CD14-positive monocyte (primary cell): ENCODE measurements around the gene SLC25A33. TPM values are rescaled to one million over a fixed set of nuclear protein-coding genes. Genes with fewer than 3 reads are reported as not detected.
"Not testable (repeated sequence)": the region's sequence is repeated elsewhere in the genome, so short reads cannot be mapped to it uniquely, and the experiment has no call there.

Source experiments
- DNase-seq, 3 donors: peaks; one replicate each; pipeline ENCODE4 v3.0.0-alpha.2; 2011 to 2022
- H2AFZ ChIP-seq: 2 replicates; pipeline ENCODE4 v1.6.0; 2012; ENCODE audit warnings: mild to moderate bottlenecking, low read depth, low read length, inconsistent platforms; ENCODE audit not compliant: insufficient read depth, poor library complexity, severe bottlenecking
- H3K27ac ChIP-seq, 2 donors: 1 replicate in 1 of 2; 2 replicates in 1 of 2; pipeline ENCODE4 v1.5.1; 2012 to 2013; ENCODE audit warnings: low read length in 2 of 2, control low read depth in 1 of 2, inconsistent platforms in 1 of 2, low read depth in 1 of 2, mild to moderate bottlenecking in 1 of 2
- H3K27me3 ChIP-seq, 2 donors: one replicate each; pipeline versions ENCODE4 v1.6.0 to v1.6.1; 2011 to 2013; ENCODE audit warnings: low read length in 2 of 2; ENCODE audit not compliant: control insufficient read depth in 2 of 2, insufficient read depth in 2 of 2
- H3K36me3 ChIP-seq, 2 donors: replicated peaks in 1 of 2; 1 replicate in 1 of 2; 2 replicates in 1 of 2; pipeline versions ENCODE4 v1.5.1 to v1.6.1; 2012 to 2013; ENCODE audit warnings: low read length in 2 of 2, control low read depth in 1 of 2, inconsistent platforms in 1 of 2, mild to moderate bottlenecking in 1 of 2; ENCODE audit not compliant: insufficient read depth in 2 of 2, control insufficient read depth in 1 of 2
- H3K4me1 ChIP-seq, 2 donors: 1 replicate in 1 of 2; 2 replicates in 1 of 2; pipeline versions ENCODE4 v1.5.1 to v1.6.1; 2012 to 2013; ENCODE audit warnings: low read length in 2 of 2, control low read depth in 1 of 2, inconsistent platforms in 1 of 2, mild to moderate bottlenecking in 1 of 2, moderate library complexity in 1 of 2; ENCODE audit not compliant: insufficient read depth in 2 of 2, control insufficient read depth in 1 of 2
- H3K4me2 ChIP-seq: replicated peaks from 2 replicates; pipeline ENCODE3; 2012; ENCODE audit warnings: low read length, moderate library complexity, mild to moderate bottlenecking; ENCODE audit not compliant: poor library complexity, severe bottlenecking; ENCODE audit errors: extremely low read depth
- H3K4me3 ChIP-seq, 3 experiments: fragments of 200-600 bp in 1 of 3; sonication (generic) in 1 of 3; replicated peaks in 1 of 3; 1 replicate in 2 of 3; 2 replicates in 1 of 3; pipeline ENCODE4 v1.5.1; 2011 to 2013; ENCODE audit warnings: low read length in 3 of 3, mild to moderate bottlenecking in 3 of 3, control low read depth in 2 of 3, low read depth in 2 of 3, inconsistent platforms in 1 of 3, moderate library complexity in 1 of 3
- H3K79me2 ChIP-seq: 2 replicates; pipeline ENCODE4 v1.6.0; 2012; ENCODE audit warnings: mild to moderate bottlenecking, control low read depth, inconsistent platforms, low read length, moderate library complexity; ENCODE audit not compliant: insufficient read depth
- H3K9ac ChIP-seq: 2 replicates; pipeline ENCODE4 v1.6.0; 2017; ENCODE audit warnings: low read length, mild to moderate bottlenecking; ENCODE audit not compliant: insufficient read depth, poor library complexity, severe bottlenecking
- H3K9me3 ChIP-seq, 2 donors: replicated peaks in 1 of 2; 1 replicate in 1 of 2; 2 replicates in 1 of 2; pipeline versions ENCODE4 v1.5.1 to v1.6.1; 2012 to 2013; ENCODE audit warnings: low read length in 2 of 2, control low read depth in 1 of 2; ENCODE audit not compliant: control insufficient read depth in 1 of 2, insufficient read depth in 1 of 2
- H4K20me1 ChIP-seq: 2 replicates; pipeline ENCODE4 v1.6.0; 2012; ENCODE audit warnings: mild to moderate bottlenecking, low read length, control low read depth, moderate library complexity; ENCODE audit not compliant: insufficient read depth
- H3K27ac Mint-ChIP-seq, 7 donors: one replicate each; pipeline ENCODE4 v1.8.0; 2020; ENCODE audit warnings: mild to moderate bottlenecking in 7 of 7, mixed read lengths in 7 of 7, moderate library complexity in 6 of 7, inconsistent platforms in 2 of 7
- H3K27me3 Mint-ChIP-seq, 3 donors: one replicate each; pipeline ENCODE4 v1.8.0; 2021 to 2022; ENCODE audit warnings: low read depth in 3 of 3, mild to moderate bottlenecking in 3 of 3, mixed read lengths in 3 of 3, moderate library complexity in 3 of 3, inconsistent platforms in 1 of 3
- H3K36me3 Mint-ChIP-seq, 2 donors: one replicate each; pipeline ENCODE4 v1.8.0; 2020; ENCODE audit warnings: mixed read lengths in 2 of 2, inconsistent platforms in 1 of 2, mild to moderate bottlenecking in 1 of 2
- H3K4me1 Mint-ChIP-seq: one replicate; pipeline ENCODE4 v1.8.0; 2020; ENCODE audit warnings: mild to moderate bottlenecking, mixed read lengths
- H3K4me3 Mint-ChIP-seq, 2 donors: one replicate each; pipeline ENCODE4 v1.8.0; 2020; ENCODE audit warnings: mild to moderate bottlenecking in 2 of 2, mixed read lengths in 2 of 2, moderate library complexity in 1 of 2
- H3K9me3 Mint-ChIP-seq, 7 donors: one replicate each; pipeline ENCODE4 v1.8.0; 2020 to 2022; ENCODE audit warnings: mixed read lengths in 7 of 7, mild to moderate bottlenecking in 6 of 7, moderate library complexity in 6 of 7, inconsistent platforms in 2 of 7
- WGBS: methylation state at CpG from one replicate; pipeline ENCODE4 v1.1.5; 2013; ENCODE audit warnings: missing lambda C conversion rate; ENCODE audit not compliant: insufficient coverage; 5-methylcytosine and 5-hydroxymethylcytosine counted together
- intact Hi-C, 2 donors: fragments of 100-400 bp; cut with micrococcal nuclease; formaldehyde crosslinking; loops; one replicate each; pipeline versions ENCODE4 v1.15.0 to v1.15.1; 2023
- polyA plus RNA-seq, 3 donors: library from polyadenylated mRNA; depleted of rRNA in 1 of 3; unstranded in 2 of 3; stranded (reverse) in 1 of 3; fragments of 300-500 nt in 2 of 3; fragments of >200 nt in 1 of 3; fragmentation: Illumina TruSeq in 2 of 3; gene quantifications; 1 replicate in 2 of 3; 2 replicates in 1 of 3; pipeline ENCODE4 v1.2.3, GENCODE V29; 2012 to 2021
- TF ChIP-seq, protein P1 (sequence below): fragments of 200-600 bp; IDR thresholded peaks from one replicate; pipeline ENCODE4 v1.8.0; 2022; ENCODE audit warnings: antibody characterized with exemption, mild to moderate bottlenecking

SLC25A33 gene
- polyA plus RNA-seq, 3 donors: 2.3 to 6.4 (median 4.4) TPM

DNA sequence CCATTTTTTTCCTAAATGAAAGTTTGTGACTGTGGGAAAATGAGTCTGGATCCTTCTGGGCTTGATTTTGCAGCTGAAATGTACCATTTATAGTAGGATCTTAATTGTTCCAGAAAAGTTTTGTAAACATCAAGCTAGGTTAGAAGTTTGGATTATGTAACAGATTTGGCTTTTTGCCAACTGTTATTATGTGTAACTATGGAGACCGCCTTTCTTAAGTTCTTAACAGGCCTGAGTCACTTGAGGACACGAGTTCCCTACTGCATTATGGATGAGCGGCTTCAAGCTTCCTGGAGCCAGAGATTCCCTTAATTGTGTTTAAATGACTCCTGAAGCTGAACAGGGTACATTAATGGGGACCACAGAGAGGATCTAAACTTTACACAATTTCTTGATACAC, 22.2 kb downstream of the SLC25A33 start:
- Histone ChIP-seq H4K20me1 (no peaks in the 10 kb centered on the region), H3K79me2 (no peaks in the 10 kb centered on the region), H3K36me3 (peaks cover 10 to 42% of the 10 kb centered on the region in 2 donors), H3K9ac (no peak overlapping the region), H3K9me3 (no peaks in the 10 kb centered on the region), H3K27me3 (no peaks in the 10 kb centered on the region), H3K27ac (peak overlapping the region in 1 of 2 donors; percentile 24), H3K4me1 (peaks cover 5 to 10% of the 10 kb centered on the region in 2 donors), H2AFZ (no peak overlapping the region), H3K4me2 (no peak overlapping the region), H3K4me3 (no peak overlapping the region)
- H3K9me3 Mint-ChIP-seq: peaks cover 0 to 7% (median 0%) of the 10 kb centered on the region in 7 donors
- H3K27ac Mint-ChIP-seq: peak overlapping the region in 6 of 7 donors; percentile 50 to 81 (median 70)
- peaks cover 27 to 66% of the 10 kb centered on the region in 2 donors for H3K36me3 Mint-ChIP-seq
- TF ChIP-seq, protein P1, sequence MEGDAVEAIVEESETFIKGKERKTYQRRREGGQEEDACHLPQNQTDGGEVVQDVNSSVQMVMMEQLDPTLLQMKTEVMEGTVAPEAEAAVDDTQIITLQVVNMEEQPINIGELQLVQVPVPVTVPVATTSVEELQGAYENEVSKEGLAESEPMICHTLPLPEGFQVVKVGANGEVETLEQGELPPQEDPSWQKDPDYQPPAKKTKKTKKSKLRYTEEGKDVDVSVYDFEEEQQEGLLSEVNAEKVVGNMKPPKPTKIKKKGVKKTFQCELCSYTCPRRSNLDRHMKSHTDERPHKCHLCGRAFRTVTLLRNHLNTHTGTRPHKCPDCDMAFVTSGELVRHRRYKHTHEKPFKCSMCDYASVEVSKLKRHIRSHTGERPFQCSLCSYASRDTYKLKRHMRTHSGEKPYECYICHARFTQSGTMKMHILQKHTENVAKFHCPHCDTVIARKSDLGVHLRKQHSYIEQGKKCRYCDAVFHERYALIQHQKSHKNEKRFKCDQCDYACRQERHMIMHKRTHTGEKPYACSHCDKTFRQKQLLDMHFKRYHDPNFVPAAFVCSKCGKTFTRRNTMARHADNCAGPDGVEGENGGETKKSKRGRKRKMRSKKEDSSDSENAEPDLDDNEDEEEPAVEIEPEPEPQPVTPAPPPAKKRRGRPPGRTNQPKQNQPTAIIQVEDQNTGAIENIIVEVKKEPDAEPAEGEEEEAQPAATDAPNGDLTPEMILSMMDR: no peak
- 11% methylated on average over 2 of the region's 3 CpGs for WGBS
- intact Hi-C loops: no loop called here
- no peaks in the 10 kb centered on the region for H3K27me3 Mint-ChIP-seq
- peaks cover 9% of the 10 kb centered on the region for H3K4me1 Mint-ChIP-seq
- peak; percentile 70 to 91 (median 84) for DNase-seq
- no peak overlapping the region for H3K4me3 Mint-ChIP-seq

DNA sequence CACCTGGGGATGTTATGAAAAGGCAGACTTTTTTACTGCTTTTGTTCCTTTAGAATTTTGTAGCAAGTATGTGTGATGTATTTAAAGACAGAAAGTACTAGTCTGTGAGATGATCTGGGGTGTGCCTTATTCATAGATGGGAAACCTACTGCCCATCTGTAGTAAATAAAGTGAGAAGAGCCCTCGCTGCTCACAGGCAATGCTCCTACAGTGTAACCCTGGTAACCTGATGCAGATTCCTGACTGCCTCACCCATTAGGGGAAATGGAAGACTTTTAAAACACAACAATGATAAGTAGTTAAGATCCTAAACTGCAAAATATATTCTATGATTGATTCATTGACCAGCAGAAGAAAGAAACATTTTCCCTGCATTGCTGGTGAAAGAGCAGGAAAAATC, 30.0 kb downstream of the SLC25A33 start:
- H3K4me1 Mint-ChIP-seq: peaks cover 5% of the 10 kb centered on the region
- Histone ChIP-seq H3K9me3 (no peaks in the 10 kb centered on the region), H3K9ac (no peak overlapping the region), H2AFZ (no peak overlapping the region), H3K4me1 (no peaks in the 10 kb centered on the region), H3K4me3 (no peak overlapping the region), H3K4me2 (no peak overlapping the region), H3K27ac (no peak overlapping the region), H3K36me3 (peaks cover 7 to 43% of the 10 kb centered on the region in 2 donors), H4K20me1 (no peaks in the 10 kb centered on the region), H3K27me3 (no peaks in the 10 kb centered on the region), H3K79me2 (no peaks in the 10 kb centered on the region)
- H3K27me3 Mint-ChIP-seq: no peaks in the 10 kb centered on the region
- TF ChIP-seq, protein P1: no peak
- peaks cover 26 to 48% of the 10 kb centered on the region in 2 donors for H3K36me3 Mint-ChIP-seq
- no peak overlapping the region for H3K27ac Mint-ChIP-seq
- no peak overlapping the region for H3K4me3 Mint-ChIP-seq
- H3K9me3 Mint-ChIP-seq: no peaks in the 10 kb centered on the region
- intact Hi-C loops: no loop called here
- no peak for DNase-seq
- WGBS: no CpG with 5 or more reads among the region's 1 CpG

DNA sequence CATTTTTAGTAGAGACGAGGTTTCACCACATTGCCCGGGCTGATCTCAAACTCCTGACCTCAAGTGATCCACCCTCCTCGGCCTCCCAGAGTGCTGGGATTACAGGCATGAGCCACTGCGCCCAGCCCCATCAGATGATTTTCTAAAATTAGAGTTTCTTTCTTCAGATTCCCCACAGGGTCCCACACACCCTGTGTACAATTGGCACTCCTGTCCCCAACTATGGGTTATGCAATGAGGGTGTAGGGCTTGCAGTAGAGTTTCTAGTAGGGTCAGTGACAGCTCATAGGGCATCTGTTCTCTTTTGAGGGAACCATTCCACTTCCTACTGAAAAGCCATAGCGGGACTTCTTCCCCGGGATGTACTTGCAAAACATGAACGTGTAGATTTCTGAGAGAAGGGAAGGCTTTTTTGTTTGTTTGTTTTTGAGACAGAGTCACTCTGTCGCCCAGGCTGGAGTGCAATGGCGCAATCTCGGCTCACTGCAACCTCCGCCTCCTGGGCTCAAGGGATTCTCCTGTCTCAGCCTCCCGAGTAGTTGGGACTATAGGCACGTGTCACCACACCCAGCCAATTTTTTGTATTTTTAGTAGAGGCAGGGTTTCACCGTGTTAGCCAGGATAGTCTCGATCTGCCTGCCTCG, 31.7 kb downstream of the SLC25A33 start:
- H3K79me2 ChIP-seq, H3K9ac ChIP-seq, H3K4me3 ChIP-seq, H3K4me2 ChIP-seq, H3K27me3 ChIP-seq, H3K4me1 Mint-ChIP-seq, H4K20me1 ChIP-seq, H3K9me3 Mint-ChIP-seq, intact Hi-C loops, H2AFZ ChIP-seq, H3K27me3 Mint-ChIP-seq, H3K9me3 ChIP-seq, DNase-seq, H3K4me3 Mint-ChIP-seq, H3K4me1 ChIP-seq, H3K27ac ChIP-seq: not testable (repeated sequence)
- Mint-ChIP-seq H3K36me3 (peaks cover 32 to 49% of the 10 kb centered on the region in 2 donors), H3K27ac (peak overlapping the region in 2 of 7 donors; percentile 41 to 66)
- WGBS: 96% methylated on average over 5 of the region's 16 CpGs
- peaks cover 7 to 48% of the 10 kb centered on the region in 2 donors for H3K36me3 ChIP-seq
